PC-3 (cell line): ENCODE data around the gene AGBL1.

Source experiments
- EZH2 ChIP-seq: fragments of 300-600 bp; sonication (generic); IDR thresholded peaks from one replicate; pipeline ENCODE4 v1.6.1; 2017; ENCODE audit warnings: antibody characterized with exemption, mild to moderate bottlenecking, low read length; ENCODE audit not compliant: unreplicated experiment
- EZH2phosphoT487 ChIP-seq: fragments of 300-600 bp; sonication (generic); IDR thresholded peaks from 2 replicates; pipeline ENCODE4 v1.6.1; 2018; ENCODE audit warnings: mild to moderate bottlenecking, antibody characterized with exemption, low read length, borderline replicate concordance
- TF ChIP-seq, protein P1 (sequence below): fragments of 300-600 bp; sonication (generic); conservative IDR thresholded peaks from 2 replicates; pipeline ENCODE4 v1.5.1; 2017; ENCODE audit warnings: antibody characterized with exemption, low read depth, mild to moderate bottlenecking, low read length

DNA sequence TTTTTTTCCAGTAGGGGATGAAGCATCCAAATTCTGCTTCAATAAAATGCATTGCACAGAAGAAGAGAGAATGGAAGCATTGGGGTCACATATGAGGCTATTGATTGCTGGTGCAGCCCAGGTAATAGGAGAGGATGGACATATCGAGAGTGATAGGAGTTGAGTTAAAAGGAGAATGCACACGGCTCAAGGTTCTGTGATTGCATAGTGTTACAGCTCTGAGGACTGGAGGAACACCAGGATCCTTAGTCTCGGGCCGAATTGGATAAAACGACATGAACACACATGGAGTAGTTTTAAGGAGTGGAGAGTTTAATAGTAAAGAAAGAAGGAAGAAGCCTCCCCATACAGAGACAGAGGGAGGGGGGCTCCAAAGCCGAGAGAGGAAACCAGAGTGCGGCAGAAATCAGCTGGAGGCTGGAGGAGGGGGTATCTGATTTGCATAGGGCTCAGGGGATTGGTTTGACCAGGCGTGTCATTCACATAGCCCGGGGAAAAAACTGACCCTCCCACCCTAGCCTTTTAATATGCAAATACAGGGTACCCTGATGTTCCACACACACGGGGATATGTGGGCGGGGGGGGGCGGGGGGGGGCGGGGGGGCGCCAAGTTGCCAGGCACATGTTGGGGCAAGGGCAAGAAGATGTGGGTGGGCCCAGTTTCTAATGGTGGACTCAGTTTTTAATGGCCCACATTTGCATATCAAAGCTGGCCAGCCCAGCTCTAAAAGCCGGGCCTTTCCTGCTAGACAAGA lies 156.9 kb downstream of the AGBL1 start:
- TF ChIP-seq, protein P1, sequence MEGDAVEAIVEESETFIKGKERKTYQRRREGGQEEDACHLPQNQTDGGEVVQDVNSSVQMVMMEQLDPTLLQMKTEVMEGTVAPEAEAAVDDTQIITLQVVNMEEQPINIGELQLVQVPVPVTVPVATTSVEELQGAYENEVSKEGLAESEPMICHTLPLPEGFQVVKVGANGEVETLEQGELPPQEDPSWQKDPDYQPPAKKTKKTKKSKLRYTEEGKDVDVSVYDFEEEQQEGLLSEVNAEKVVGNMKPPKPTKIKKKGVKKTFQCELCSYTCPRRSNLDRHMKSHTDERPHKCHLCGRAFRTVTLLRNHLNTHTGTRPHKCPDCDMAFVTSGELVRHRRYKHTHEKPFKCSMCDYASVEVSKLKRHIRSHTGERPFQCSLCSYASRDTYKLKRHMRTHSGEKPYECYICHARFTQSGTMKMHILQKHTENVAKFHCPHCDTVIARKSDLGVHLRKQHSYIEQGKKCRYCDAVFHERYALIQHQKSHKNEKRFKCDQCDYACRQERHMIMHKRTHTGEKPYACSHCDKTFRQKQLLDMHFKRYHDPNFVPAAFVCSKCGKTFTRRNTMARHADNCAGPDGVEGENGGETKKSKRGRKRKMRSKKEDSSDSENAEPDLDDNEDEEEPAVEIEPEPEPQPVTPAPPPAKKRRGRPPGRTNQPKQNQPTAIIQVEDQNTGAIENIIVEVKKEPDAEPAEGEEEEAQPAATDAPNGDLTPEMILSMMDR: no peak
- TF ChIP-seq EZH2phosphoT487 (no peak), EZH2 (no peak)
